HG03571 (cell line): ENCODE measurements around the gene SYP.
A peak's percentile ranks its signal among the peaks of the same experiment; 100 is the strongest.
"Not testable (repeated sequence)": the region's sequence is repeated elsewhere in the genome, so short reads cannot be mapped to it uniquely, and the experiment has no call there.

Experiments used
- ATAC-seq: cut with Tn5 transposase; IDR thresholded peaks from one replicate; pipeline ENCODE4 v1.9.1; 2021; ENCODE audit not compliant: unreplicated experiment

Gene SYP

GRCh38 chrX:49171752-49172279, 28.2 kb downstream of the SYP start, which contains the start of gene PLP2:
Gene PLP2, plus strand, starts transcription at chrX:49171898. Its CDS starts 103 bp downstream, at chrX:49172001.
- ATAC-seq = peak; percentile 32

DNA sequence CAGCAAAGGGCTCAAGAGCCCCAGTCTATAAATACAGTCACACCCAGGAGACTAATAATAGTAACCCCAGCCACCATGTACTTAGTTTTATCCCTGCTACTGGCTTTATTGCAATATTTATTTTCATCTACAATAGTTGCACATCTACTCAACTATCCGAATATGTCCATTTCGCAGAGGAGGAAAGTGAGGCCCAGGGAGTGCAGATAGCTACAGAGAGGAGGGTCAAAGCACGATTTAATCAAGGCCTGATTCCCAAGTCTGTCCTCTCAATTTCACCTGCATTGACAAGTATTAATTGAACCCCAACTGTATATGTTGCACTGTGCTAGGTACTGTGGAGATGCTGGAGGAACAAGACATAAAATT, 32.3 kb downstream of the SYP start:
- no peak for ATAC-seq

GRCh38 chrX:49166914-49167739, 32.9 kb downstream of the SYP start:
- ATAC-seq = no peak

- ATAC-seq = peak; percentile 40
Observed at GRCh38 chrX:49165901-49166881, 33.8 kb downstream of the SYP start.

DNA sequence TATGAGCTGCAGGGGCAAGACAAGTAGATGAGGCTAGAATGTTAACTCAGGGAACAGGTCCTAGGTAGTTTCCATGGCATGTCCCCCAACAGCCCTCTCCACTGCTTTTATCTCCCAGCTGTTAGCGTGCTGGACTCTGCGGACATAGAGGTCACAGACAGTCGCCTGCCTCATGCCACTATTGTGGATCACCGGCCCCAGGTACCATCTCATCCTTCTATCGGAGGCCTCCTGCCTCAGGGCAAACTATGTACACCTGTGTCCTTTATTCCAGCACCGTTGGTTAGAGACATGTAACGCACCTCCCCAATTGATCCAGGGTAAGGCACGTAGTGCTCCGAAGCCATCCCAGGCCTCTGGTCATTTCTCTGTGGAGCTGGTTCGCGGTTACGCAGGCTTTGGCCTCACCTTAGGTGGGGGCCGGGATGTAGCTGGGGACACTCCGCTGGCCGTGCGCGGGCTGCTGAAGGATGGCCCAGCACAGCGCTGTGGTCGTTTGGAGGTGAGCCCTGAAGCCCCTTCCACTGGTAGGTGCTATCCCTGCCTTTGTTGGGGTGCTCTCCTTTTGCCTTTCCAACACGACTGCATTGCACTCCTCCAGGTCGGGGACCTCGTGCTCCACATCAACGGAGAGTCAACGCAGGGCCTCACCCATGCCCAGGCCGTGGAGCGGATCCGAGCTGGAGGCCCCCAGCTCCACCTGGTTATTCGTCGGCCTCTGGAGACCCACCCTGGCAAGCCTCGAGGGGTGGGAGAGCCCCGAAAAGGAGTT, 35.2 kb downstream of the SYP start:
- no peak for ATAC-seq

DNA sequence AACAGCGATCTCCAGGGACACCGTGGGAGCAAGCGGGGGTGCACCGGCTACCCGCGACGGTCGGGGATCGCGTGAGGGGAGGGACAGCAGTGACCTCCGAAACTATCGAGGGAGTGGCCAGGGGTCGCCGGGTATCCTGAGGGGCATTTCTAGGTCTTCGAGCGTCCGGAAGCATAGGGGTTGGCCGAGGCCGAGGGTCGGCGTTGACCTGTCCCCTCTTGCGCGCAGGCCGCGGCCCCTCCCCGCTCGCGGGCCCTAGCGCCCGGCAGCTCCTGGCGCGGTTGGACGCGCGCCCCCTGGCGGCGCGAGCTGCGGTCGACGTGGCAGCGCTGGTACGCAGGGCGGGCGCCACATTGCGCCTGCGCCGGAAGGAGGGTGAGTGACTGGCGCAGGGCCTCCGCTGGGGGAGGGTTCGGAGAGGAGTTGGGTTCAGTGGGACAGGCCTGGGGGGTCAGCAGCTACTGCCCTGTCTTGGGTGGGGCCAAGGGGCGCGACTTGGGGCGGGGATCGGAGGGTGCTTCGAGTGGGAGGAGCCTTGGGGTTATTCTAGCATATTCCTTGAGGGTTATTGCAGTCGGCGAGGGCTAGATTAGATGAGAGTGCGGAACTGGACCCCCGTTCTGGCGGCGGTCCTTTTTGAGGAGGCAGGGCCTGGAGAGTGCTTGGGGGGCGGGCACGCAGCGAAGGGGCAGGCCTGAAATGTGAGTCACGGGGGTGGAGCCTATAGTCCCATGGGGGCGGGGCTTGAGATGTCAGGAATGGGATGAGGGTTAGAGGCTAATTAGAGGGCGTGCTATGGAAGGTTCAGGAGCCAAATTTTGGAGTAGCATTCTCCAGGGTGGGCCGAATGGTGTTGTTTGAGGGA, 36.2 kb downstream of the SYP start:
- peak; percentile 37 for ATAC-seq

- ATAC-seq = no peak
Observed at GRCh38 chrX:49162620-49163019, 37.4 kb downstream of the SYP start, which contains the start of gene MAGIX. Gene MAGIX, plus strand, starts transcription at chrX:49162758. Its CDS starts 132 bp downstream, at chrX:49162890.

- ATAC-seq = no peak
Observed at GRCh38 chrX:49161632-49162031, 38.4 kb downstream of the SYP start.

- no peak for ATAC-seq
Observed at GRCh38 chrX:49160908-49161307, 39.1 kb downstream of the SYP start.

DNA sequence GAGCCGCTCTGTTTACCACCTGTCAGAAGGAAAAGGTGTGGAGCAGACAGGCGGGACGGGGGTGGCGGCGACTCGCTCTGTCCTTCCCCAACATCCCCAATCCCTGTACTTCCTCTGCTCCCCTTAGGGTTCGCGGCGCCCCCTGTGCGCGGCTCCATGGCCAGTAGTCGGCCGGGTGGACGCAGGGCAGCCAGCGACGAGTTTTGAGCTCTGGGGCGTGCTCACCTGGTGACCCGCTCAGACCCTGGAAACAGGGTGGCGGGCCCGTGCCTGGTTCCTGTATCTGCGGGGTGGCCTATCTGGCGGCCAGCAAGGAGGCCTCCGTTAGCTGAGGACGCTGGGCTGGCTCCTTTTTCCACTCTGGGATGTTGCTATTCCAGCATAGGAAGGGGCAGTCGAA, 42.8 kb downstream of the SYP start:
- no peak for ATAC-seq

GRCh38 chrX:49155900-49156837, 43.8 kb downstream of the SYP start:
- ATAC-seq = peak; percentile 87

DNA sequence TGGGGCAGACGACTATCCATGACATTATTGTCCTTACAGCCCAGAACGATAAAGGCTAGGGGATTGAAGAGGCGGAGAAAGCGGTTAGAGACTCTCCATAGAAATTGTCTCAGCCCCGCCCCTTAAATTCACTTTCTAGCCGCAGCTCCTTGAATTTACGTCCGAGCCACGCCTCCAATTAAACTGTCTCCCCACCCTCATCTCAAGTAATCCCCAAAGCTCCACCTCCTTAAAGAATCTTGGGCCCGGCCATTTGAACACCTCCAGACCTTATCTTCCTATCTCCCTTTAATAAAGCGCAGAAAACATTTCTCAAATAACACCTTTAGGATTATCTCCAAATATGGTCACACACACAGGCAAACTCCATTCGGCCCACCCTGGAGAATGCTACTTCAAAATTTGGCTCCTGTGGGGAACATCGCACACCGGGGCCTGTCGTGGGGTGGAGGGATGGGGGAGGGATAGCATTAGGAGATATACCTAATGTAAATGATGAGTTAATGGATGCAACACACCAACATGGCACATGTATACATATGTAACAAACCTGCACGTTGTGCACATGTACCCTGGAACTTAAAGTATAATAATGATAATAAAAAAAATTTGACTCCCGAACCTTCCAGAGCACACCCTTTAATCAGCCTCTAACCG, 44.6 kb downstream of the SYP start:
- no peak for ATAC-seq

DNA sequence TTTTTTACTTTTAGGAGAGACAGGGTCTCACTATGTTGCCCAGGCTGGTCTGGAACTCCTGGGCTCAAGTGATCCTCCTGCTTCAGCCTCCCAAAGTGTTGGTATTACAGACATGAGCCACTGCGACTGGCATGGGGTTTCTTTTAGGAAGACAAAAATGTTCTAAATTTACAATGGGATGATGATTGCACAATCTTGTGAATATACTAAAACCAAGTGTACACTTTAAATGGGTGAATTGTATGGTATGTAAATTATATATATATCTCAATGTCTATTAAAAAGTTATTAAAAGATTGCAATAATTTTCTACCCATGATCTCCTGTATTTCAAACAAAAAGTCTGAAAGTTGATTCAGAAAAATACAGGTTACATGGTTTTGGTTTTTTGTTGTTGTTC, 46.5 kb downstream of the SYP start:
- ATAC-seq = no peak

- ATAC-seq = not testable (repeated sequence)
Observed at GRCh38 chrX:49149291-49149690, 50.7 kb downstream of the SYP start.

- ATAC-seq = not testable (repeated sequence)
Observed at GRCh38 chrX:49148390-49149100, 51.4 kb downstream of the SYP start.

DNA sequence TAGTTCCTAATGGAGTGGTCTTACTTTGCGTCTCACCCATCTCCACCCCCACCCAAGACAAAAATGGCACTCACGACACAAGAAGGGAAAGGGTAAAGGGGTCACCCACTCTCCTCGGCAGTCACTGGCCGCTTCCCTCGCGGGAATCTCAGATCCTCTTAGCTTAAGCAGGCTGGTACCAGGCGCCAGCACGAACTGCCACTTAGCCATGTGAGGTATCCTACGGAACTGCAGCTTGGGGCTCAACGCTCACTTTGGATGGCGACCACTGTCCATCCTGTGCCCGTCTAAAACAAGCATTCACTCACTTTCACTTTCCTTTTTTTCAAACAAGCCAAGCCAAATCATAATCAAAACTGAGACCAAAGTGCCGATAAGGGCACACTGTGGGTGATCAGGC, 52.1 kb downstream of the SYP start:
- no peak for ATAC-seq

- ATAC-seq = no peak
Observed at GRCh38 chrX:49147282-49147681, 52.7 kb downstream of the SYP start.
